ENCODE results near the gene RWDD4.

DNA sequence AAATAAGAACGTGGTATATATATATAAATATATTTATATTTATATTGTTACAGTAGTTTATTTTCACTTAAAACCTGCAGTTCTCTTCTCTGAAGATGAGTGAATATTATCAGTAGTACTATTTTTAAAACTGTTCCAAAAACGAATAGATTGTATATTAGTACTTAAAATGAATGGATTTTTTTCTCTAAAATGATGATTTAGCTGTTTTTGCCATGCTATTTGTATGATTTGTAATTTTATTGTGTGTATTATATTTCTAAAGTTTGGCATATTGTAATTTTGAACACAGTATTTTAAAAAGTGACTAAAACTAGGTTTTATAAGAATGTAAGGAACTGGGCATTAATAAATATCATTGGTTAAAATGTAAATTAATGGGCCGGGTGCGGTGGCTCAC is 22.1 kb upstream of the RWDD4 start:
- TF ChIP-seq, protein P1, sequence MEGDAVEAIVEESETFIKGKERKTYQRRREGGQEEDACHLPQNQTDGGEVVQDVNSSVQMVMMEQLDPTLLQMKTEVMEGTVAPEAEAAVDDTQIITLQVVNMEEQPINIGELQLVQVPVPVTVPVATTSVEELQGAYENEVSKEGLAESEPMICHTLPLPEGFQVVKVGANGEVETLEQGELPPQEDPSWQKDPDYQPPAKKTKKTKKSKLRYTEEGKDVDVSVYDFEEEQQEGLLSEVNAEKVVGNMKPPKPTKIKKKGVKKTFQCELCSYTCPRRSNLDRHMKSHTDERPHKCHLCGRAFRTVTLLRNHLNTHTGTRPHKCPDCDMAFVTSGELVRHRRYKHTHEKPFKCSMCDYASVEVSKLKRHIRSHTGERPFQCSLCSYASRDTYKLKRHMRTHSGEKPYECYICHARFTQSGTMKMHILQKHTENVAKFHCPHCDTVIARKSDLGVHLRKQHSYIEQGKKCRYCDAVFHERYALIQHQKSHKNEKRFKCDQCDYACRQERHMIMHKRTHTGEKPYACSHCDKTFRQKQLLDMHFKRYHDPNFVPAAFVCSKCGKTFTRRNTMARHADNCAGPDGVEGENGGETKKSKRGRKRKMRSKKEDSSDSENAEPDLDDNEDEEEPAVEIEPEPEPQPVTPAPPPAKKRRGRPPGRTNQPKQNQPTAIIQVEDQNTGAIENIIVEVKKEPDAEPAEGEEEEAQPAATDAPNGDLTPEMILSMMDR (IDR thresholded peaks at IDR 0.05) = no peak
- TF ChIP-seq ZFX (IDR thresholded peaks at IDR 0.05; ENCODE audit: borderline replicate concordance) = no peak

Measured in 22Rv1 (cell line).